Stimulated activated memory B cell treated with anti-CD40 and anti-IgM and Interleukin-4, amounts not matched to agents 10 μg/mL and 1 μg/mL and 100 μg/mL, for 72 hours (primary cell): ENCODE data around the gene FFAR1.
"Not testable (repeated sequence)": the region's sequence is repeated elsewhere in the genome, so short reads cannot be mapped to it uniquely, and the experiment has no call there.

Experiments
- ATAC-seq: fragments of 150-1000 bp; cut with Tn5 transposase; 2 replicates; pipeline ENCODE4 v1.10.0; 2021
- H3K27ac Mint-ChIP-seq: one replicate; pipeline ENCODE4 v1.8.0; 2022; ENCODE audit warnings: mild to moderate bottlenecking, mixed read lengths
- H3K27me3 Mint-ChIP-seq: one replicate; pipeline ENCODE4 v1.8.0; 2022; ENCODE audit warnings: mixed read lengths
- H3K36me3 Mint-ChIP-seq: one replicate; pipeline ENCODE4 v1.8.0; 2022; ENCODE audit warnings: mixed read lengths
- H3K4me1 Mint-ChIP-seq: one replicate; pipeline ENCODE4 v1.8.0; 2022; ENCODE audit warnings: mixed read lengths
- H3K4me3 Mint-ChIP-seq: one replicate; pipeline ENCODE4 v1.8.0; 2022; ENCODE audit warnings: mild to moderate bottlenecking, moderate library complexity, mixed read lengths
- H3K9me3 Mint-ChIP-seq: one replicate; pipeline ENCODE4 v1.8.0; 2022; ENCODE audit warnings: mixed read lengths

Gene FFAR1

DNA sequence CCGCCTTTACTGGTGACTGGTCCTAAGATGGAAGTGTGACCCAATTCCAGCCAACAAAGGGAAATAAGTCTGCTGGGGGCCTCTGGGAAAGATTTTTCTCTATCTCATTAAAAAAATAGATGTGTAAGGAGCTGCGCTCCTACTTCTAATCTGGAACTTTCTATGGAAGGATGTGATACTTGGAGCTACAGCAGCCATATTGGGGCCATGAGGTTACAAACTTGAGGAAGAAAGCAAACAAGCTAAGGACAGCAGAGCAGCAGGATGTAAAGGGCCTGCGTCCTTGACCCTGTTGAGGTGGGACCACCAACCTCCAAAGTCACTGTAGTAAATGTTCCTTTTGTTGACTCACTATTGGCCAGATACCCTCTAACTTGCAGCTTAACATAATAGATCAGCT is 30.7 kb downstream of the FFAR1 start:
- no peak overlapping the region for H3K4me3 Mint-ChIP-seq
- H3K4me1 Mint-ChIP-seq: peaks cover 44% of the 10 kb centered on the region
- peaks cover 3% of the 10 kb centered on the region for H3K9me3 Mint-ChIP-seq
- no peak for ATAC-seq
- peaks cover 9% of the 10 kb centered on the region for H3K27me3 Mint-ChIP-seq
- no peak overlapping the region for H3K27ac Mint-ChIP-seq
- no peaks in the 10 kb centered on the region for H3K36me3 Mint-ChIP-seq

DNA sequence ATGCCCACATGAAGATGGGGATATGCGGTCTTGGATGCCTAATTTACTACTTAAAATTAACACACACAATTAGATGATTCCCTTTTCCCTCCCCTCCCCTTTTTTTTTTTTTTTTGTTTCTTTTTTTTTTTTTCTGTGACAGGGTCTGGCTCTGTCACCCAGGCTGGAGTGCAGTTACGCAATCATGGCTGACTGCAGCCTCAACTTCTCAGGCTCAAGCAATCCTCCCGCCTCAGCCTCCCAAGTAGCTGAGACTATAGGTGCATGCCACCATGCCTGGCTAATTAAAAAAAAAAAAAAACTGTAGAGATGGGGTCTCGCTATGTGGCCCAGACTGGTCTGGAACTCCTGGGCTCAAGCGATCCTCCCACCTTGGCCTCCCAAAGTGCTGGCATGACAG is 31.8 kb downstream of the FFAR1 start:
- H3K27ac Mint-ChIP-seq, H3K36me3 Mint-ChIP-seq, H3K9me3 Mint-ChIP-seq, ATAC-seq, H3K27me3 Mint-ChIP-seq, H3K4me3 Mint-ChIP-seq: not testable (repeated sequence)
- H3K4me1 Mint-ChIP-seq: peaks cover 34% of the 10 kb centered on the region

DNA sequence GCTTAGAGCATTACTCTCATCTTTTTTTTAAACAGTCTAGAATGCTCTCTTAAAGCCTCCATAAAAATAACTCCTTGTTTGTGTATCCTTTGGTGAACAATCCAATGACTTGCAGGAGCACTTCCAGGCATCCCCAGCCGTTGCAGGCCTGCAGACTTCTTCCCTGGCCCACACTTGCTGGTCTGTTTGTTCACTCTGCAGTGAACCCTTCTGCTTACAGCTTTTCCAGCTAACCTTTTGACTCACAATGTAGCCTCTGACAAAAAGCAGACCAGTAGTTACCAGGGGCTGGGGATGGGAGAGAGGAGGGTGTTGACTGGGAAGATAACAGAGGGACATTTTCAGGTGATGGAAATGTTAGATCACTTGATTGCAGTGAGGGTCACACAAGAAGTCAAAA is 32.3 kb downstream of the FFAR1 start:
- Mint-ChIP-seq H3K27me3 (peaks cover 7% of the 10 kb centered on the region), H3K36me3 (no peaks in the 10 kb centered on the region), H3K9me3 (peaks cover 5% of the 10 kb centered on the region), H3K4me3 (no peak overlapping the region), H3K4me1 (peaks cover 30% of the 10 kb centered on the region), H3K27ac (no peak overlapping the region)
- no peak for ATAC-seq

DNA sequence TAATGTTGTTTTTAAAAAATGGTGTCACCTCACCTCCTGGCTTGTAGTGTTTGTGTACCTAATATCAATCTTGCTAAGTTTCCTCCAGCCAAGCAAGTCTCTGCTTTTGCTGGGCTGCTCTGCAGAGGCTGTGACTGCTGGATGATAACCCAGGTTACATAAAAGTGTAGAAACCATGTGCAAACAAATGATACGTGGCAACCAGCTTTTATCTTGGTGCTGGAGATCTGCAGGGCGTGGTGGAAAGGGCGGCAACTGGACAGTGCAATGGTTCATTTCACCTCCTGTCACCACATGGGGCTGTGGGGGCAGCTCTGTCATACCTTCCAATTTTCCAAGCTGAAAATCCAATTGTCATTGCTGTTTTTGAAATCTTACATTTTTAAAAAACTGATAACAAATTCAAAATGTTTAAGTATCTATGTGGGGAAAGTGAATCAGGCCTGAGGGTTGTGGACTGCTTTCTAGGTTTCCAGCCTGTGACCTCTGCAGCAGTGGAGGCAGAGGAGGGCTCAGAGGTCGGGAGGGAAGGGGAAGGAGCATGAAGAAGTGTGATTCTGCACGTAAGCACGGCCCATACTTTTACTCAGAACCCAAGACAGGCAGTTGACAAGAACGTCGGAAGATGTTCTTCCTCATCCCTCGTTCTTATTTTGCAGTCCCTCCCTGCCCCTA is 32.9 kb downstream of the FFAR1 start:
- peaks cover 24% of the 10 kb centered on the region for H3K4me1 Mint-ChIP-seq
- H3K27ac Mint-ChIP-seq: no peak overlapping the region
- H3K9me3 Mint-ChIP-seq: peaks cover 5% of the 10 kb centered on the region
- no peak for ATAC-seq
- H3K4me3 Mint-ChIP-seq: no peak overlapping the region
- no peaks in the 10 kb centered on the region for H3K36me3 Mint-ChIP-seq
- peaks cover 1% of the 10 kb centered on the region for H3K27me3 Mint-ChIP-seq

DNA sequence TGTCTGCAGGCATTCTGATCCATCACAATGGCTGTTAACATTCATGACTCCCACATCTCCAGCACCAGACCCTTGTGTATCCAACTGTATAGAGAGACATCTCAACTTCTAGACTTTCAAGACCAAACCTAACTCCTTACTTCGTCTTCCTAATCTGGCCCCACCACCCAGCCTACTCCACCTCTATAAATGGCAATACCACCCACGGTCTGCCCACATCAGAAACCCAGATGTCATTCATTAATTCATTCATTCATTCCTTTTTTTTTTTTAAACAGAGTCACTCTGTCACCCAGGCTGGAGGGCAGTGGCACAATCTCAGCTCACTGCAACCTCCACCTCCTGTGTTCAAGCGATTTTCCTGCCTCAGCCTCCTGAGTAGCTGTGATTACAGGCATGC is 33.6 kb downstream of the FFAR1 start:
- Mint-ChIP-seq H3K9me3 (peaks cover 6% of the 10 kb centered on the region), H3K4me3 (no peak overlapping the region), H3K27ac (no peak overlapping the region), H3K4me1 (peaks cover 17% of the 10 kb centered on the region), H3K27me3 (no peaks in the 10 kb centered on the region), H3K36me3 (peaks cover 2% of the 10 kb centered on the region)
- ATAC-seq: no peak

DNA sequence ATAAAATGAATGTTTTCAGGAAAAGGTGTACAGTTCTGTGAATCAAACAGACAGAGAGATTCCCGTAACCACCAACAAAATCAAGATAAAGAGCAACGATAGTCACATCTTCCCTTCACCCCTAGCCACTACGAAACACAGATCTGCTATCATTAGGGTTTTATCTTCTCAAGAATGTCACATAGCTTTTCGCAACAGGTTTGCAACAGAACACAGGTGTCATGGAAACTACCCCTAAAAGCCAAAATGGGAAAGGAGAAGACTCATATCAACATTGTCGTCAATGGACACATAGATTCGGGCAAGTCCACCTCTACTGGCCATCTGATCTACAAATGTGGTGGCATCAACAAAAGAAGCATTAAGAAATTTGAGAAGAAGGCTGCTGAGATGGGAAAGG is 34.2 kb downstream of the FFAR1 start:
- no peaks in the 10 kb centered on the region for H3K27me3 Mint-ChIP-seq

DNA sequence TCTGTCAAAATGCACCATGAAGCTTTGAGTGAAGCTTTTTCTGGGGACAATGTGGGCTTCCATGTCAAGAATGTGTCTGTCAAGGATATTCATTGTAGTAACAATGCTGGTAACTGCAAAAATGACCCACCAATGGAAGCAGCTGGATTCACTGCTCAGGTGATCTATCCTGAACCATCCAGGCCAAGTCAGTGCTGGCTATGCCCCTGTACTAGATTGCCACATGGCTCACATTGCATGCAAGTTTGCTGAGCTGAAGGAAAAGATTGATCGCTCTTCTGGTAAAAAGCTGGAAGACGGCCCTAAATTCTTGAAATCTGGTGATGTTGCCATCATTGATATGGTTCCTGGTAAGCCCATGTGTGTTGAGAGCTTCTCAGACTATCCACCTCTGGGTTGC is 35.8 kb downstream of the FFAR1 start:
- Mint-ChIP-seq H3K27ac (no peak overlapping the region), H3K4me1 (no peaks in the 10 kb centered on the region), H3K27me3 (no peaks in the 10 kb centered on the region), H3K4me3 (no peak overlapping the region), H3K36me3 (peaks cover 7% of the 10 kb centered on the region), H3K9me3 (peaks cover 6% of the 10 kb centered on the region)
- no peak for ATAC-seq

More for the DNA sequence above, 34.2 kb downstream of the FFAR1 start:
- ATAC-seq: no peak
- Mint-ChIP-seq H3K27ac (no peak overlapping the region), H3K9me3 (peaks cover 9% of the 10 kb centered on the region), H3K36me3 (peaks cover 7% of the 10 kb centered on the region), H3K4me1 (peaks cover 11% of the 10 kb centered on the region), H3K4me3 (no peak overlapping the region)

DNA sequence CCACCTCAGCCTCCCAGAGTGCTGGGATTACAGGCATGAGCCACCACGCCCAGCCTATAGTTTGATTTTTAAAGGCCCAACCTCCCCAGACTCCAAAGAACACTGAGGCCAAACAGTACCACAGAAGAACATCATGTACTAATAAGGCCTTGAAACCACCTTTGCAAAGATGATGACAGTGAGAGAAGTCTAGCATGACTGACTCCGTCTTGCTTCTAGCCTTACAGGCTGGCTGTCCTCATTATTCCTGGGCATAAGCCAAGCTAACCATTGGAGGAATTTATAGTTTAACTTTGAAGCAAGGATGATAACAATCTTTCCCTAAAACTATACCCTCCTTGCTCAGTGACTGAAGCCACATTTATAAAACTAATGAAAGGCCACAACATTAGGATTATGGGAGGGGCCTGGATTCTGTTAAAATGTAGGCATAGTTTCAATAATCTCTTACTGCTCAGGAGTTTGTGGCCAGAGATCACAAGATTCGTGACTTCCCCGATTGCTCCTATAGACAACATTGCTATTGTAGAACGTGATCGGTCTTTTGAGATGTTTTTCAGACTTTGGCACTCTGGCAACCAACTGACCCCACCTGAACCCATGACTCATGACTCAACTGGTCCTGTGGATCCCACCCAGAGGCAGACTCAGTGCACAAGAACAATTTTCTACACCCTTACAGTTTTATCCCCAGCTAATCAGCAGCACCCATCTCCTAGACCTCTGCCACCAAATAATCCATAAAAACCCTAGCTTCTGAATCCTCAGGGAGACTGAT is 40.8 kb downstream of the FFAR1 start:
- Mint-ChIP-seq H3K36me3 (peaks cover 7% of the 10 kb centered on the region), H3K27me3 (no peaks in the 10 kb centered on the region), H3K4me1 (no peaks in the 10 kb centered on the region), H3K9me3 (peaks cover 6% of the 10 kb centered on the region), H3K27ac (no peak overlapping the region), H3K4me3 (no peak overlapping the region)
- no peak for ATAC-seq

DNA sequence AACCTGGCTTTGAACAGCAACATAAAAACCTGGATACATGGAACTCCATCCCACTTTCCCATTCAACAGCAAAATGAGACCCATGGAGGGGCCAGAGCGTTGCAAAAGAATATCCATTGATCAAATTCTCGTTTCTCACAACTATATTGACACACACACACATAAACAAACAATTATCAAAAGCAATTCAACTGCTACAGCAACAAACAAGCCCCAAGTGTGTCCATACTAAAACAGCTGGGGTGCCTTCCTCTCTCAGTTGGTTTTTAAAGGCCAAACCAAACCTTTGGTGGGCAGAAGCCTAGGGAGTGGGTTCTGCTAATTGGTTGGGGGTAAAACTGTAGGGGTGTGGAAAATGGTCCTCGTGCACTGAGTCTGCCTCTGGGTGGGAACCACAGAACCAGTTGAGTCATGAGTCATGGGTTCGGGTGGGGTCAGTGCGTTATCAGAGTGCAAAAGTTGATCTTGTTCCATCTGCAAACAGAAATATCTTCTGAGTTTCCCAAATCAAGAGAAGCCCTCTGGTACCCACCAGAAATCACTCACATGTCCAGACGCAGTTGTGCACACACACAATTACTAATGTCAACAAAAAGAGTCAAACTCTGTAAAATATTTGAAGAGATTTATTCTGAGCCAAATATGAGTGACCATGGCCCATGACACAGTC is 41.6 kb downstream of the FFAR1 start:
- no peak for ATAC-seq
- H3K27me3 Mint-ChIP-seq: no peaks in the 10 kb centered on the region
- peaks cover 6% of the 10 kb centered on the region for H3K9me3 Mint-ChIP-seq
- peaks cover 7% of the 10 kb centered on the region for H3K36me3 Mint-ChIP-seq
- no peak overlapping the region for H3K27ac Mint-ChIP-seq
- H3K4me3 Mint-ChIP-seq: no peak overlapping the region
- no peaks in the 10 kb centered on the region for H3K4me1 Mint-ChIP-seq

DNA sequence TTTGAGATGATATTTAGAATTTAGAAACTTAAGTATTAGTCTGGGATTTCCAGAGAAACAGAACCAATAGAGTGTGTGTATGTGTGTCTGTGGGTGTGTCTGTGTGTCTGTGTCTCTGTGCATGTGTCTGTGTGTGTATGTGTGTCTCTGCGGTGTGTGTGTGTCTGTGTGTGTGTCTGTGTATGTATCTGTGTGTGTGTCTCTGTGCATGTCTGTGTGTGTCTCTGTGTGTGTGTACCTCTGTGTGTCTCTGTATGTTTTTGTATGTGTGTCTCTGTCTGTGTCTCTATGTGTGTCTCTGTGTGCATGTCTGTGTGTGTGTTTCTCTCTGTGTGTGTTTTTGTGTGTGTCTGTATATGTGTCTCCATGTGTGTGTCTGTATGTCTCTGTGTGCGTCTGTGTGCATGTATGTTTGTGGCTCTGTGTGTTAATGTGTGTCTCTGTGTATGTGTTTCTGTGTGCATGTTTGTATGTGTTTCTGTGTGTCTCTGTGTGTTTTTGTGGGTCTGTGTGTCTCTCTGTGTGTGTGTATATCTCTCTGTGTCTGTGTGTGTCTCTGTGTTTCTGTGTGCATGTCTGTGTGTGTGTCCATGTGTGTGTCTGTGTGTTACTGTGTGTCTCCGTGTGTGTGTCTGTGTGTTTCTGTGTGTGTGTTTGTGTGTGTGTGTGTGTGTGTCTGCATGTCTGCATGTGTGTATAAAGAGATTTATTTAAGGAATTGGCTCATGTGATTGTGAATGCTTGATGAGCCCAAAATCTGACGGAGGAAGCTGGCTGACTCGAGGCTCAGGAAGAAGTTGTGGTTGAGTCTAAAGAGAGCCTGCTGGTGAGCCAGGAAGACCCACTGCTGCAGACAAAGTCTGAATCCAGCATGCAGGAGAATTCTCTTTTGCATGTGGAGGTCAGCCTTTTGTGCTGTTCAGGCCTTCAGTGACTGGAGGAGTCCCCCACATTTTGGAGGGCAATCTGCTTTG is 45.3 kb downstream of the FFAR1 start:
- H3K36me3 Mint-ChIP-seq: no peaks in the 10 kb centered on the region
- ATAC-seq: no peak
- H3K9me3 Mint-ChIP-seq: no peaks in the 10 kb centered on the region
- H3K27ac Mint-ChIP-seq: no peak overlapping the region
- H3K27me3 Mint-ChIP-seq: no peaks in the 10 kb centered on the region
- H3K4me1 Mint-ChIP-seq: no peaks in the 10 kb centered on the region
- H3K4me3 Mint-ChIP-seq: no peak overlapping the region

DNA sequence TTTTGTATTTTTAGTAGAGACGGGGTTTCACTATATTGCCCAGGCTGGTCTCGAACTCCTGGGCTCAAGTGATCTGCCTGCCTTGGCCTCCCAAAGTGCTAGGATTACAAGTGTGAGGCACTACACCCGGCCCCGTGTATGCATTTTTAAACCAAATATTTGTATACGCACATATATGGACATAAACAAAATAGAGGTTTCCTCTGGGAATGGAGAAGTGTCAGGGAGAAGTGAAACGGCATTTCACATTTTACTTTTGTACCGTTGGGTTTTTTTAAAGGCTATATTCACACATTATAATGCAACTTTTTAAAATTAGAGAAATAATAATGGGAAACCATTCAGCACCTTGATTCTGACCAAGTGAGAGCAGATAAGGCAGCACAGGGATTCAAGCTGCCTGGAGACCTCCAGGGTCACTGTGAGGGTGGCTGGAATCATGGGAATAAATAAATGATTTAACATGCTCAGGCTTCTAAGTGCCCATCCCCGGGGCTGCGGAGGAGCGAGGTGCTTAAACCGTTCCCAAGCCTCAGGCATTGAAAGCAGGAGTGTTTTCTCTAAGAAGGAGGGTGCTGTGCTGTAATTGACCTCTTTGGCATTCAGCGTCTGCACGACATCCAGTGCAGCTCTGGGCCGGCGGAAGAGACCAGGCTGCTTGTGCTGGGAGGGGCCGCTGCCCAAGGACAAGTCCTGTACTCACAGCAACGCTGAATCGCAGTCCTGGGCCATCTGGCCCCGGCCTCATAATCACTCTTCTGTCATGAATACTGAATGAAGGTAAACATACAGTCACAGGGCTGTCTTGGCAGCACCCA is 47.9 kb downstream of the FFAR1 start:
- H3K27ac Mint-ChIP-seq: no peak overlapping the region
- H3K9me3 Mint-ChIP-seq: no peaks in the 10 kb centered on the region
- H3K4me3 Mint-ChIP-seq: no peak overlapping the region
- no peaks in the 10 kb centered on the region for H3K36me3 Mint-ChIP-seq
- no peak for ATAC-seq
- no peaks in the 10 kb centered on the region for H3K4me1 Mint-ChIP-seq
- peaks cover 14% of the 10 kb centered on the region for H3K27me3 Mint-ChIP-seq

DNA sequence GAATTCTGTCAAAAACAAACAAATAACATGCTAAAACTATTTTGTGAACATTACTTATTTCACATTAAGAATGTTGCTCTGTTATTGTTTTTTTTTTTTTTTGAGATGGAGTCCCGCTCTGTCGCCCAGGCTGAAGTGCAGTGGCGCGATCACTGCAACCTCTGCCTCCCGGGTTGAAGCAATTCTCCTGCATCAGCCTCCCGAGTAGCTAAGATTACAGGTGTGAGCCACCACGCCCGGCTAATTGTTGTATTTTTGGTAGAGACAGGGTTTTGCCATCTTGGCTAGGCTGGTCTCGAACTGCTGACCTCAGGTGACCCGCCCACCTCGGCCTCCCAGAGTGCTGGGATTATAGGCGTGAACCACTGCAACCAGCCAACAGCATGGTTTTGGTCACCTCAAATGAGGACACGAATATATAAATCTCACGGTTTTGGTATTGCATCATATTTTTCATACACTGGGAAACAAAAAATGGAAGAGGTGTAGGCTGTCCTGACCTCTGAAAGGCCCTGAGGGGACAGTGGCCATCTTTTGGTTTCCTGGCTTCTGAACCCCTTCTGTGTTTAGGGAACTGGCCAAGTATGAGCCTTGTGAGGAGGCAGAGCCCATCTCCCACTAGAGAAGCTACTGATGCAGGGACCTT is 48.7 kb downstream of the FFAR1 start:
- ATAC-seq: no peak
- Mint-ChIP-seq H3K4me1 (peaks cover 2% of the 10 kb centered on the region), H3K27me3 (peaks cover 20% of the 10 kb centered on the region), H3K9me3 (no peaks in the 10 kb centered on the region), H3K4me3 (no peak overlapping the region), H3K36me3 (no peaks in the 10 kb centered on the region), H3K27ac (no peak overlapping the region)

DNA sequence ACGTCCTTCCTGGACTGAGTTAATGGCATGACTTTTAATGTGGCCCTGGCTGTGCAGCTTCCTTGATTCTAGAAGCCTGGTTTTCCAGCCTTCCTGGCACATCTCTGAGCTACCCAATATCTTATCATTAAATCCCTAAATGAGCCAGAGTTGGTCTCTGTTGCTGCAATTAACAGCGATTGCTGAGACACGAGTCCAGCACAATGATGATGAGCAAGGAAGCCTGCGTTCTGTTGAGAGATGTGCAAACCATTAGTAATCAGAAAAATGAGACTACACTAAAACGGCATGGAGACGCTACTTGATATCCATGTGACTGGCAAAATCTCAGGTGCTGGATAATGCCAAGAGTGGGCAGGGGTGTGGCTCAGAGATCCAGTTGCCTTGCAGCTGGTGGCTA is 49.4 kb downstream of the FFAR1 start:
- no peaks in the 10 kb centered on the region for H3K9me3 Mint-ChIP-seq
- H3K27ac Mint-ChIP-seq: no peak overlapping the region
- no peaks in the 10 kb centered on the region for H3K36me3 Mint-ChIP-seq
- peaks cover 9% of the 10 kb centered on the region for H3K4me1 Mint-ChIP-seq
- peaks cover 25% of the 10 kb centered on the region for H3K27me3 Mint-ChIP-seq
- no peak overlapping the region for H3K4me3 Mint-ChIP-seq
- no peak for ATAC-seq
